GM23338 (cell line): ENCODE data around the gene KCNH8. TPM values are rescaled to one million over a fixed set of nuclear protein-coding genes. Genes with fewer than 3 reads are reported as not detected.
A peak's percentile ranks its signal among the peaks of the same experiment; 100 is the strongest.

Experiments
- ATAC-seq: fragments of 200-7000 bp; cut with Tn5 transposase; 3 replicates; pipeline ENCODE4 v1.9.1; 2020
- DNase-seq: peaks from one replicate; pipeline ENCODE4 v3.0.0-alpha.2; 2015; ENCODE audit warnings: low spot score
- H2AFZ ChIP-seq: fragments of 200-600 bp; sonication (generic); 2 replicates; pipeline ENCODE4 v1.8.0; 2016; ENCODE audit warnings: antibody characterized with exemption, mild to moderate bottlenecking, moderate library complexity
- H3F3A ChIP-seq: fragments of 200-600 bp; sonication (generic); replicated peaks from 2 replicates; pipeline ENCODE4 v1.8.0; 2017; ENCODE audit warnings: antibody characterized with exemption, mixed run types, low read depth
- H3K27ac ChIP-seq: fragments of 200-600 bp; sonication (generic); 2 replicates; pipeline ENCODE4 v1.6.1; 2016; ENCODE audit warnings: low read depth
- H3K27me3 ChIP-seq: fragments of 200-600 bp; sonication (generic); 2 replicates; pipeline ENCODE4 v1.8.0; 2016; ENCODE audit warnings: mild to moderate bottlenecking, mixed run types, moderate library complexity; ENCODE audit not compliant: insufficient read depth
- H3K36me3 ChIP-seq: fragments of 200-600 bp; sonication (generic); 2 replicates; pipeline ENCODE4 v1.8.0; 2016; ENCODE audit warnings: mild to moderate bottlenecking; ENCODE audit not compliant: insufficient read depth
- H3K4me1 ChIP-seq: fragments of 200-600 bp; sonication (generic); 2 replicates; pipeline ENCODE4 v1.8.0; 2016; ENCODE audit warnings: mild to moderate bottlenecking, moderate library complexity; ENCODE audit not compliant: insufficient read depth
- H3K4me2 ChIP-seq: fragments of 200-600 bp; sonication (generic); 2 replicates; pipeline ENCODE4 v1.7.1; 2017; ENCODE audit warnings: mixed run types
- H3K4me3 ChIP-seq: fragments of 200-600 bp; sonication (generic); 2 replicates; pipeline ENCODE4 v1.6.1; 2016; ENCODE audit warnings: mixed run types
- H3K79me2 ChIP-seq: fragments of 200-600 bp; sonication (generic); replicated peaks from 2 replicates; pipeline ENCODE4 v1.8.0; 2017; ENCODE audit warnings: mild to moderate bottlenecking; ENCODE audit not compliant: insufficient read depth
- H3K9me2 ChIP-seq: fragments of 200-600 bp; sonication (generic); 2 replicates; pipeline ENCODE4 v1.8.0; 2017; ENCODE audit not compliant: insufficient read depth
- H4K20me1 ChIP-seq: fragments of 200-600 bp; sonication (generic); replicated peaks from 2 replicates; pipeline ENCODE4 v1.8.0; 2017; ENCODE audit warnings: mild to moderate bottlenecking; ENCODE audit not compliant: insufficient read depth
- H3K27ac Mint-ChIP-seq: 2 replicates; pipeline ENCODE4 v1.8.0; 2020; ENCODE audit warnings: inconsistent platforms, mild to moderate bottlenecking, moderate library complexity, mixed read lengths
- H3K27me3 Mint-ChIP-seq: 3 replicates; pipeline ENCODE4 v1.8.0; 2022; ENCODE audit warnings: low read depth, mild to moderate bottlenecking, moderate library complexity, mixed read lengths, inconsistent platforms; ENCODE audit not compliant: insufficient read depth, poor library complexity
- H3K36me3 Mint-ChIP-seq: 3 replicates; pipeline ENCODE4 v1.8.0; 2021; ENCODE audit warnings: low read depth, mild to moderate bottlenecking, inconsistent platforms, moderate library complexity, mixed read lengths
- H3K4me1 Mint-ChIP-seq: 3 replicates; pipeline ENCODE4 v1.8.0; 2020; ENCODE audit warnings: mild to moderate bottlenecking, inconsistent platforms, mixed read lengths
- H3K4me3 Mint-ChIP-seq: 3 replicates; pipeline ENCODE4 v1.8.0; 2021; ENCODE audit warnings: moderate library complexity, mild to moderate bottlenecking, inconsistent platforms, mixed read lengths
- H3K9me3 Mint-ChIP-seq: 3 replicates; pipeline ENCODE4 v1.8.0; 2020; ENCODE audit warnings: moderate library complexity, mild to moderate bottlenecking, inconsistent platforms, mixed read lengths
- CREB1 ChIP-seq: fragments of 250-450 bp; sonication (Bioruptor Pico); IDR thresholded peaks from 2 replicates; pipeline ENCODE4 v1.5.0; 2020; ENCODE audit warnings: low read depth, mild to moderate bottlenecking, moderate library complexity
- ETS1 ChIP-seq: IDR thresholded peaks from 2 replicates; pipeline ENCODE4 v1.6.1; 2016; ENCODE audit warnings: antibody characterized with exemption
- EZH2 ChIP-seq: fragments of 200-600 bp; sonication (generic); IDR thresholded peaks from one replicate; pipeline ENCODE4 v1.8.0; 2017; ENCODE audit warnings: antibody characterized with exemption, mild to moderate bottlenecking, low read depth; ENCODE audit not compliant: unreplicated experiment
- JUNB ChIP-seq: IDR thresholded peaks from one replicate; pipeline ENCODE4 v1.6.1; 2016; ENCODE audit warnings: antibody characterized with exemption; ENCODE audit not compliant: unreplicated experiment
- NANOG ChIP-seq: IDR thresholded peaks from 2 replicates; pipeline ENCODE4 v1.6.1; 2016; ENCODE audit warnings: antibody characterized with exemption, borderline replicate concordance
- POLR2AphosphoS5 ChIP-seq: IDR thresholded peaks from 2 replicates; pipeline ENCODE4 v1.6.1; 2016; ENCODE audit warnings: antibody characterized with exemption, low read depth
- STAT1 ChIP-seq: IDR thresholded peaks from one replicate; pipeline ENCODE4 v1.6.1; 2016; ENCODE audit warnings: antibody characterized with exemption; ENCODE audit not compliant: unreplicated experiment
- ZNF331 ChIP-seq: fragments of 250-450 bp; sonication (Bioruptor Pico); IDR thresholded peaks from 2 replicates; pipeline ENCODE4 v1.5.0; 2020; ENCODE audit warnings: low read depth, mild to moderate bottlenecking, moderate library complexity
- polyA plus RNA-seq: library from polyadenylated mRNA; unstranded; fragments of >200 nt; fragmentation: Nextera tagmentation; extraction: Ambion mirVana; gene quantifications from 2 replicates; pipeline ENCODE4 v1.2.1, GENCODE V29; 2016
- total RNA-seq: library from RNA; depleted of rRNA; stranded (reverse); fragments of >200 nt; shearing (Covaris generic); gene quantifications from 2 replicates; pipeline ENCODE4 v1.2.3, GENCODE V29; 2014
- TF ChIP-seq, protein P1 (sequence below), 2 experiments: fragments of 200-600 bp in 1 of 2; sonication (generic) in 1 of 2; conservative IDR thresholded peaks; 2 replicates each; pipeline versions ENCODE4 v1.5.1 to v1.6.1; 2016 to 2017; ENCODE audit warnings: antibody characterized with exemption in 2 of 2, low read depth in 2 of 2, mild to moderate bottlenecking in 2 of 2, moderate library complexity in 1 of 2
- TF ChIP-seq, protein P2 (sequence below): fragments of 250-450 bp; sonication (Bioruptor Pico); IDR thresholded peaks from 2 replicates; pipeline ENCODE4 v1.5.0; 2020; ENCODE audit warnings: mild to moderate bottlenecking, moderate library complexity

KCNH8 gene
- total and polyA plus RNA-seq, 2 experiments from 2014 or later = 1.3 to 3.4 TPM

GRCh38 chr3:19206540-19206939 lies 58.2 kb downstream of the KCNH8 start (continued):
- TF ChIP-seq, protein P1, sequence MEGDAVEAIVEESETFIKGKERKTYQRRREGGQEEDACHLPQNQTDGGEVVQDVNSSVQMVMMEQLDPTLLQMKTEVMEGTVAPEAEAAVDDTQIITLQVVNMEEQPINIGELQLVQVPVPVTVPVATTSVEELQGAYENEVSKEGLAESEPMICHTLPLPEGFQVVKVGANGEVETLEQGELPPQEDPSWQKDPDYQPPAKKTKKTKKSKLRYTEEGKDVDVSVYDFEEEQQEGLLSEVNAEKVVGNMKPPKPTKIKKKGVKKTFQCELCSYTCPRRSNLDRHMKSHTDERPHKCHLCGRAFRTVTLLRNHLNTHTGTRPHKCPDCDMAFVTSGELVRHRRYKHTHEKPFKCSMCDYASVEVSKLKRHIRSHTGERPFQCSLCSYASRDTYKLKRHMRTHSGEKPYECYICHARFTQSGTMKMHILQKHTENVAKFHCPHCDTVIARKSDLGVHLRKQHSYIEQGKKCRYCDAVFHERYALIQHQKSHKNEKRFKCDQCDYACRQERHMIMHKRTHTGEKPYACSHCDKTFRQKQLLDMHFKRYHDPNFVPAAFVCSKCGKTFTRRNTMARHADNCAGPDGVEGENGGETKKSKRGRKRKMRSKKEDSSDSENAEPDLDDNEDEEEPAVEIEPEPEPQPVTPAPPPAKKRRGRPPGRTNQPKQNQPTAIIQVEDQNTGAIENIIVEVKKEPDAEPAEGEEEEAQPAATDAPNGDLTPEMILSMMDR (conservative IDR thresholded peaks at IDR 0.05; ENCODE audit: low read depth in 2 of 2) = no peak
- TF ChIP-seq STAT1 (no peak), ETS1 (no peak), CREB1 (CRISPR knock-in tag) (no peak), JUNB (no peak), ZNF331 (CRISPR knock-in tag) (no peak), EZH2 (no peak)

- no peak overlapping the region for H3K4me2 ChIP-seq
- peaks cover 4% of the 10 kb centered on the region for H3K27me3 Mint-ChIP-seq
- H3K9me3 Mint-ChIP-seq = no peaks in the 10 kb centered on the region
- H3K4me3 ChIP-seq = no peak overlapping the region
- peak; percentile 92 for ATAC-seq
- H4K20me1 ChIP-seq = no peaks in the 10 kb centered on the region
- H3F3A ChIP-seq = no peaks in the 10 kb centered on the region
- no peak overlapping the region for H3K4me3 Mint-ChIP-seq
- DNase-seq = peak; percentile 78
- H3K27me3 ChIP-seq = no peaks in the 10 kb centered on the region
- peaks cover 6% of the 10 kb centered on the region for H3K4me1 Mint-ChIP-seq
- no peak overlapping the region for H3K27ac Mint-ChIP-seq
- peaks cover 7% of the 10 kb centered on the region; the same call in 1 of the 2 replicates for H3K9me2 ChIP-seq
- H3K27ac ChIP-seq = no peak overlapping the region
- no peak overlapping the region for H2AFZ ChIP-seq
- no peaks in the 10 kb centered on the region for H3K36me3 Mint-ChIP-seq
- no peaks in the 10 kb centered on the region for H3K79me2 ChIP-seq
- no peaks in the 10 kb centered on the region for H3K36me3 ChIP-seq
- H3K4me1 ChIP-seq = no peaks in the 10 kb centered on the region
- no peak for TF ChIP-seq POLR2AphosphoS5
- no peak for TF ChIP-seq ETS1
- TF ChIP-seq ZNF331 (CRISPR knock-in tag) = no peak
- TF ChIP-seq NANOG = no peak
- TF ChIP-seq, protein P2, sequence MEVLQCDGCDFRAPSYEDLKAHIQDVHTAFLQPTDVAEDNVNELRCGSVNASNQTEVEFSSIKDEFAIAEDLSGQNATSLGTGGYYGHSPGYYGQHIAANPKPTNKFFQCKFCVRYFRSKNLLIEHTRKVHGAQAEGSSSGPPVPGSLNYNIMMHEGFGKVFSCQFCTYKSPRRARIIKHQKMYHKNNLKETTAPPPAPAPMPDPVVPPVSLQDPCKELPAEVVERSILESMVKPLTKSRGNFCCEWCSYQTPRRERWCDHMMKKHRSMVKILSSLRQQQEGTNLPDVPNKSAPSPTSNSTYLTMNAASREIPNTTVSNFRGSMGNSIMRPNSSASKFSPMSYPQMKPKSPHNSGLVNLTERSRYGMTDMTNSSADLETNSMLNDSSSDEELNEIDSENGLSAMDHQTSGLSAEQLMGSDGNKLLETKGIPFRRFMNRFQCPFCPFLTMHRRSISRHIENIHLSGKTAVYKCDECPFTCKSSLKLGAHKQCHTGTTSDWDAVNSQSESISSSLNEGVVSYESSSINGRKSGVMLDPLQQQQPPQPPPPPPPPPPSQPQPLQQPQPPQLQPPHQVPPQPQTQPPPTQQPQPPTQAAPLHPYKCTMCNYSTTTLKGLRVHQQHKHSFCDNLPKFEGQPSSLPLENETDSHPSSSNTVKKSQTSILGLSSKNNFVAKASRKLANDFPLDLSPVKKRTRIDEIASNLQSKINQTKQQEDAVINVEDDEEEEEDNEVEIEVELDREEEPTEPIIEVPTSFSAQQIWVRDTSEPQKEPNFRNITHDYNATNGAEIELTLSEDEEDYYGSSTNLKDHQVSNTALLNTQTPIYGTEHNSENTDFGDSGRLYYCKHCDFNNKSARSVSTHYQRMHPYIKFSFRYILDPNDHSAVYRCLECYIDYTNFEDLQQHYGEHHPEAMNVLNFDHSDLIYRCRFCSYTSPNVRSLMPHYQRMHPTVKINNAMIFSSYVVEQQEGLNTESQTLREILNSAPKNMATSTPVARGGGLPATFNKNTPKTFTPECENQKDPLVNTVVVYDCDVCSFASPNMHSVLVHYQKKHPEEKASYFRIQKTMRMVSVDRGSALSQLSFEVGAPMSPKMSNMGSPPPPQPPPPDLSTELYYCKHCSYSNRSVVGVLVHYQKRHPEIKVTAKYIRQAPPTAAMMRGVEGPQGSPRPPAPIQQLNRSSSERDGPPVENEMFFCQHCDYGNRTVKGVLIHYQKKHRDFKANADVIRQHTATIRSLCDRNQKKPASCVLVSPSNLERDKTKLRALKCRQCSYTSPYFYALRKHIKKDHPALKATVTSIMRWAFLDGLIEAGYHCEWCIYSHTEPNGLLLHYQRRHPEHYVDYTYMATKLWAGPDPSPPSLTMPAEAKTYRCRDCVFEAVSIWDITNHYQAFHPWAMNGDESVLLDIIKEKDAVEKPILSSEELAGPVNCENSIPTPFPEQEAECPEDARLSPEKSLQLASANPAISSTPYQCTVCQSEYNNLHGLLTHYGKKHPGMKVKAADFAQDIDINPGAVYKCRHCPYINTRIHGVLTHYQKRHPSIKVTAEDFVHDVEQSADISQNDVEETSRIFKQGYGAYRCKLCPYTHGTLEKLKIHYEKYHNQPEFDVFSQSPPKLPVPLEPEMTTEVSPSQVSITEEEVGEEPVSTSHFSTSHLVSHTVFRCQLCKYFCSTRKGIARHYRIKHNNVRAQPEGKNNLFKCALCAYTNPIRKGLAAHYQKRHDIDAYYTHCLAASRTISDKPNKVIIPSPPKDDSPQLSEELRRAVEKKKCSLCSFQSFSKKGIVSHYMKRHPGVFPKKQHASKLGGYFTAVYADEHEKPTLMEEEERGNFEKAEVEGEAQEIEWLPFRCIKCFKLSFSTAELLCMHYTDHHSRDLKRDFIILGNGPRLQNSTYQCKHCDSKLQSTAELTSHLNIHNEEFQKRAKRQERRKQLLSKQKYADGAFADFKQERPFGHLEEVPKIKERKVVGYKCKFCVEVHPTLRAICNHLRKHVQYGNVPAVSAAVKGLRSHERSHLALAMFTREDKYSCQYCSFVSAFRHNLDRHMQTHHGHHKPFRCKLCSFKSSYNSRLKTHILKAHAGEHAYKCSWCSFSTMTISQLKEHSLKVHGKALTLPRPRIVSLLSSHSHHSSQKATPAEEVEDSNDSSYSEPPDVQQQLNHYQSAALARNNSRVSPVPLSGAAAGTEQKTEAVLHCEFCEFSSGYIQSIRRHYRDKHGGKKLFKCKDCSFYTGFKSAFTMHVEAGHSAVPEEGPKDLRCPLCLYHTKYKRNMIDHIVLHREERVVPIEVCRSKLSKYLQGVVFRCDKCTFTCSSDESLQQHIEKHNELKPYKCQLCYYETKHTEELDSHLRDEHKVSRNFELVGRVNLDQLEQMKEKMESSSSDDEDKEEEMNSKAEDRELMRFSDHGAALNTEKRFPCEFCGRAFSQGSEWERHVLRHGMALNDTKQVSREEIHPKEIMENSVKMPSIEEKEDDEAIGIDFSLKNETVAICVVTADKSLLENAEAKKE (CRISPR knock-in tag) = peak; percentile 93
- no peak for TF ChIP-seq JUNB
Measured at GRCh38 chr3:19213603-19214220, 65.4 kb downstream of the KCNH8 start.
